H9 (cell line): Measurements from ENCODE around the gene ZNF578. TPM values are rescaled to one million over a fixed set of nuclear protein-coding genes. Genes with fewer than 3 reads are reported as not detected.

Experiments used
- DNase-seq: peaks from one replicate; pipeline ENCODE4 v3.0.0-alpha.2; 2017
- H2AFZ ChIP-seq: one replicate; pipeline ENCODE4 v1.6.1; 2013; ENCODE audit warnings: mild to moderate bottlenecking, low read length, control low read depth, moderate library complexity
- H2AK5ac ChIP-seq: 2 replicates; pipeline ENCODE4 v1.6.1; 2013; ENCODE audit warnings: low read length, control low read depth, mixed read lengths; ENCODE audit not compliant: insufficient read length
- H2BK120ac ChIP-seq: one replicate; pipeline ENCODE4 v1.6.1; 2013; ENCODE audit warnings: low read depth, mild to moderate bottlenecking, low read length, control low read depth, inconsistent platforms; ENCODE audit not compliant: poor library complexity, severe bottlenecking
- H2BK12ac ChIP-seq: 2 replicates; pipeline ENCODE4 v1.6.1; 2013; ENCODE audit warnings: low read length, control low read depth, mixed read lengths, low read depth; ENCODE audit not compliant: insufficient read length
- H2BK15ac ChIP-seq: 2 replicates; pipeline ENCODE4 v1.6.1; 2013; ENCODE audit warnings: low read depth, low read length, control low read depth
- H2BK20ac ChIP-seq: one replicate; pipeline ENCODE4 v1.6.1; 2013; ENCODE audit warnings: low read depth, mild to moderate bottlenecking, low read length, control low read depth, inconsistent platforms; ENCODE audit not compliant: poor library complexity, severe bottlenecking
- H2BK5ac ChIP-seq: 2 replicates; pipeline ENCODE4 v1.6.1; 2013; ENCODE audit warnings: low read length, control low read depth, mixed read lengths; ENCODE audit not compliant: insufficient read length
- H3K14ac ChIP-seq: 2 replicates; pipeline ENCODE4 v1.6.1; 2013; ENCODE audit warnings: low read length, control low read depth; ENCODE audit not compliant: insufficient read depth
- H3K18ac ChIP-seq: 2 replicates; pipeline ENCODE4 v1.6.1; 2013; ENCODE audit warnings: low read depth, mild to moderate bottlenecking, mixed read lengths, low read length, control low read depth; ENCODE audit not compliant: insufficient read length
- H3K23ac ChIP-seq: 2 replicates; pipeline ENCODE4 v1.6.1; 2013; ENCODE audit warnings: low read length, control low read depth, mixed read lengths, low read depth; ENCODE audit not compliant: insufficient read length
- H3K23me2 ChIP-seq: 2 replicates; pipeline ENCODE4 v1.6.1; 2013; ENCODE audit warnings: low read depth, mild to moderate bottlenecking, mixed read lengths, low read length, control low read depth; ENCODE audit not compliant: insufficient read length, poor library complexity, severe bottlenecking
- H3K27ac ChIP-seq: 2 replicates; pipeline ENCODE4 v1.5.1; 2013; ENCODE audit warnings: low read length, control low read depth, mixed read lengths, low read depth; ENCODE audit not compliant: insufficient read length
- H3K27me3 ChIP-seq: 2 replicates; pipeline ENCODE4 v1.6.1; 2013; ENCODE audit warnings: low read length, control low read depth, inconsistent platforms; ENCODE audit not compliant: insufficient read depth
- H3K4ac ChIP-seq: 2 replicates; pipeline ENCODE4 v1.6.1; 2013; ENCODE audit warnings: low read depth, mild to moderate bottlenecking, control low read depth, inconsistent platforms, low read length, moderate library complexity
- H3K4me1 ChIP-seq: 2 replicates; pipeline ENCODE4 v1.6.1; 2013; ENCODE audit warnings: low read length, control low read depth, inconsistent platforms; ENCODE audit not compliant: insufficient read depth
- H3K4me2 ChIP-seq: 2 replicates; pipeline ENCODE4 v1.6.1; 2013; ENCODE audit warnings: low read length, control low read depth, mixed read lengths; ENCODE audit not compliant: insufficient read length, insufficient read depth
- H3K56ac ChIP-seq: 2 replicates; pipeline ENCODE4 v1.6.1; 2013; ENCODE audit warnings: low read depth, mild to moderate bottlenecking, mixed read lengths, low read length, control low read depth; ENCODE audit not compliant: insufficient read length
- H3K79me1 ChIP-seq: 2 replicates; pipeline ENCODE4 v1.6.1; 2013; ENCODE audit warnings: low read depth, mild to moderate bottlenecking, moderate library complexity, low read length, control low read depth, inconsistent platforms; ENCODE audit not compliant: insufficient read depth, poor library complexity, severe bottlenecking
- H3K79me2 ChIP-seq: 2 replicates; pipeline ENCODE4 v1.6.1; 2013; ENCODE audit warnings: low read length, control low read depth, inconsistent platforms; ENCODE audit not compliant: insufficient read depth
- H3K9ac ChIP-seq: 2 replicates; pipeline ENCODE4 v1.6.1; 2013; ENCODE audit warnings: low read length, control low read depth, mixed read lengths; ENCODE audit not compliant: insufficient read length; ENCODE audit errors: extremely low read depth
- H3K9me3 ChIP-seq: one replicate; pipeline ENCODE4 v1.6.1; 2013; ENCODE audit warnings: low read depth, low read length, inconsistent platforms; ENCODE audit not compliant: control insufficient read depth
- H3T11ph ChIP-seq: one replicate; pipeline ENCODE4 v1.6.1; 2013; ENCODE audit warnings: mild to moderate bottlenecking, low read length, control low read depth, inconsistent platforms
- H4K20me1 ChIP-seq: one replicate; pipeline ENCODE4 v1.6.1; 2013; ENCODE audit not compliant: control insufficient read depth, insufficient read length, insufficient read depth
- H4K5ac ChIP-seq: 2 replicates; pipeline ENCODE4 v1.6.1; 2013; ENCODE audit warnings: low read depth, mild to moderate bottlenecking, mixed read lengths, low read length, control low read depth; ENCODE audit not compliant: insufficient read length
- H4K8ac ChIP-seq: replicated peaks from 2 replicates; pipeline ENCODE4 v1.6.1; 2013; ENCODE audit warnings: low read length, control low read depth, mixed read lengths, low read depth; ENCODE audit not compliant: insufficient read length
- H4K91ac ChIP-seq: 2 replicates; pipeline ENCODE4 v1.6.1; 2013; ENCODE audit warnings: low read depth, mild to moderate bottlenecking, moderate library complexity, mixed read lengths, low read length, control low read depth; ENCODE audit not compliant: insufficient read length
- H3K27ac Mint-ChIP-seq, 3 experiments: 2 replicates in 2 of 3; 3 replicates in 1 of 3; pipeline ENCODE4 v1.8.0; 2020 to 2021; ENCODE audit warnings: mixed read lengths in 3 of 3, mild to moderate bottlenecking in 1 of 3, moderate library complexity in 1 of 3
- H3K27me3 Mint-ChIP-seq: 2 replicates; pipeline ENCODE4 v1.8.0; 2021; ENCODE audit warnings: low read depth, mild to moderate bottlenecking, moderate library complexity, mixed read lengths
- H3K36me3 Mint-ChIP-seq, 3 experiments: 2 replicates in 2 of 3; 3 replicates in 1 of 3; pipeline ENCODE4 v1.8.0; 2020 to 2021; ENCODE audit warnings: low read depth in 3 of 3, mixed read lengths in 3 of 3; ENCODE audit not compliant: insufficient read depth in 1 of 3
- H3K4me1 Mint-ChIP-seq, 2 experiments: 2 replicates each; pipeline ENCODE4 v1.8.0; 2020; ENCODE audit warnings: mixed read lengths in 2 of 2
- H3K4me3 Mint-ChIP-seq, 2 experiments: 2 replicates in 1 of 2; 3 replicates in 1 of 2; pipeline ENCODE4 v1.8.0; 2020 to 2021; ENCODE audit warnings: mild to moderate bottlenecking in 2 of 2, mixed read lengths in 2 of 2, moderate library complexity in 1 of 2
- H3K9me3 Mint-ChIP-seq, 2 experiments: 2 replicates in 1 of 2; 3 replicates in 1 of 2; pipeline ENCODE4 v1.8.0; 2020; ENCODE audit warnings: mild to moderate bottlenecking in 2 of 2, mixed read lengths in 2 of 2, moderate library complexity in 1 of 2
- WGBS: extraction: QIAGEN DNeasy Blood & Tissue Kit; methylation state at CpG from one replicate; pipeline ENCODE4 v1.1.7; 2013; ENCODE audit warnings: missing lambda C conversion rate, low lambda C conversion rate, mixed read lengths; ENCODE audit not compliant: insufficient read length; ENCODE audit errors: extremely low coverage; 5-methylcytosine and 5-hydroxymethylcytosine counted together
- total RNA-seq: library from RNA; stranded (reverse); gene quantifications from 2 replicates; pipeline ENCODE4 v1.2.1, GENCODE V29; 2021
- TF ChIP-seq, protein P1 (sequence below): fragments of 200-600 bp; sonication (generic); conservative IDR thresholded peaks from 3 replicates; pipeline ENCODE4 v1.8.0; 2021; ENCODE audit warnings: antibody characterized with exemption, mild to moderate bottlenecking

ZNF578 gene
- total RNA-seq, 1 experiment from 2014 or later: 5.3 TPM

DNA sequence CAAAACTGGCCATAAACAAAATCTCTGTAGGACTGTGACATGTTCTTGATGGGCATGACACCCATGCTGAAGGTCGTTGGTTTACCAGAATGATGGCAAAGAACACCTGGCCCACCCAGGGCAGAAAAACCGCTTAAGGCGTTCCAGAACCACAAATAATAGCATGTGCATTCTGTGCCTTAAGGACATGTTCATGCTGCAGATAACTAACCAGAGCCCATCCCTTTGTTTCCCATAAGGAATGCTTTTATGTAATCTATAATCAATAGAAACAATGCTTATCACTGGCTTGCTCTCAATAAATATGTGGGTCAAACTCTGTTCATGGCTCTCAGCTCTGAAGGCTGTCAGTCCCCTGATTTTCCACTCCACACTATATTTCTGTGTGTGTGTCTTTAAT, 11.2 kb upstream of the ZNF578 start:
- Histone ChIP-seq H2BK120ac (no peak overlapping the region), H3K23me2 (no peaks in the 10 kb centered on the region), H3K18ac (no peak overlapping the region), H3K27me3 (no peaks in the 10 kb centered on the region), H4K91ac (no peak overlapping the region), H2AFZ (no peak overlapping the region), H2BK15ac (no peak overlapping the region), H3K23ac (no peak overlapping the region), H3K79me1 (no peaks in the 10 kb centered on the region), H3K79me2 (no peaks in the 10 kb centered on the region), H3K9me3 (peaks cover 54% of the 10 kb centered on the region), H4K8ac (no peak overlapping the region), H2AK5ac (no peak overlapping the region), H4K5ac (no peak overlapping the region), H3K4me2 (no peak overlapping the region), H3K4me1 (no peaks in the 10 kb centered on the region), H3K4ac (no peak overlapping the region), H2BK20ac (no peak overlapping the region), H2BK5ac (no peak overlapping the region), H3K9ac (no peak overlapping the region), H4K20me1 (no peaks in the 10 kb centered on the region), H3T11ph (no peak overlapping the region), H3K56ac (no peak overlapping the region), H3K14ac (no peak overlapping the region), H2BK12ac (no peak overlapping the region), H3K27ac (no peak overlapping the region)
- Mint-ChIP-seq H3K36me3 (peaks cover 9 to 35% (median 11%) of the 10 kb centered on the region in 3 experiments; a peak in 6 of 7 replicates), H3K9me3 (peaks cover 86% of the 10 kb centered on the region in 2 experiments), H3K4me1 (peaks cover 0 to 2% of the 10 kb centered on the region in 2 experiments; a peak in 1 of 4 replicates), H3K27me3 (no peaks in the 10 kb centered on the region), H3K27ac (no peak overlapping the region), H3K4me3 (no peak overlapping the region)
- DNase-seq: no peak
- no CpG with 5 or more reads among the region's 3 CpGs for WGBS
- TF ChIP-seq, protein P1, sequence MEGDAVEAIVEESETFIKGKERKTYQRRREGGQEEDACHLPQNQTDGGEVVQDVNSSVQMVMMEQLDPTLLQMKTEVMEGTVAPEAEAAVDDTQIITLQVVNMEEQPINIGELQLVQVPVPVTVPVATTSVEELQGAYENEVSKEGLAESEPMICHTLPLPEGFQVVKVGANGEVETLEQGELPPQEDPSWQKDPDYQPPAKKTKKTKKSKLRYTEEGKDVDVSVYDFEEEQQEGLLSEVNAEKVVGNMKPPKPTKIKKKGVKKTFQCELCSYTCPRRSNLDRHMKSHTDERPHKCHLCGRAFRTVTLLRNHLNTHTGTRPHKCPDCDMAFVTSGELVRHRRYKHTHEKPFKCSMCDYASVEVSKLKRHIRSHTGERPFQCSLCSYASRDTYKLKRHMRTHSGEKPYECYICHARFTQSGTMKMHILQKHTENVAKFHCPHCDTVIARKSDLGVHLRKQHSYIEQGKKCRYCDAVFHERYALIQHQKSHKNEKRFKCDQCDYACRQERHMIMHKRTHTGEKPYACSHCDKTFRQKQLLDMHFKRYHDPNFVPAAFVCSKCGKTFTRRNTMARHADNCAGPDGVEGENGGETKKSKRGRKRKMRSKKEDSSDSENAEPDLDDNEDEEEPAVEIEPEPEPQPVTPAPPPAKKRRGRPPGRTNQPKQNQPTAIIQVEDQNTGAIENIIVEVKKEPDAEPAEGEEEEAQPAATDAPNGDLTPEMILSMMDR: no peak
